Measurements from ENCODE around the gene TCF25. TPM values are rescaled to one million over a fixed set of nuclear protein-coding genes. Genes with fewer than 3 reads are reported as not detected.

The TCF25 gene
- total RNA-seq, 1 experiment from 2014 or later = 155 TPM

DNA sequence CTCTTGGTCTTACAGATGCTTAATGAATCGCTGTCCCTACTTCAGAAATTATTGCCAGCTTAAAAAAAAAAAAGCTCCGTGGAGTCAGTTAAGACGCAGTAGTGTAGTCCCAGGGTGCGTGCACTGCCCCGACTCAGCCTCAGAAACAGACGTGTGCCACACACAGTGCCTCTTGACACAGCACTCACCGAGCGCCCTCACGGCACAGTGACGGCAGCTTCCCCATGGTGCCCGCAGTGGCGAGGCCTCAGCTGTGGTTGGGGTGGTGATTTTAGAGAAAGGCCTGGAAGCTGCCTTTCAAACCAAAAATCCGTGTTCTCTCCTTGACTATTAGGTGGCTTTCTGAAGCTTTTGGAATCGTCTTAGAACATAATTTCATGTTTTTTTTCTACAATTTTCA is 13.9 kb downstream of the TCF25 start:
- Mint-ChIP-seq H3K36me3 (peaks cover 53% of the 10 kb centered on the region), H3K4me3 (no peak overlapping the region), H3K27me3 (ENCODE audit: low read depth) (no peaks in the 10 kb centered on the region), H3K27ac (no peak overlapping the region), H3K9me3 (no peaks in the 10 kb centered on the region), H3K4me1 (no peaks in the 10 kb centered on the region)
- CTCF ChIA-PET = interaction anchor here (1.2 kb wide), 1 partner anchor 23 kb away, joined by 6 read pairs; no protein-coding TSS in a partner anchor
- TF ChIP-seq, protein P1, sequence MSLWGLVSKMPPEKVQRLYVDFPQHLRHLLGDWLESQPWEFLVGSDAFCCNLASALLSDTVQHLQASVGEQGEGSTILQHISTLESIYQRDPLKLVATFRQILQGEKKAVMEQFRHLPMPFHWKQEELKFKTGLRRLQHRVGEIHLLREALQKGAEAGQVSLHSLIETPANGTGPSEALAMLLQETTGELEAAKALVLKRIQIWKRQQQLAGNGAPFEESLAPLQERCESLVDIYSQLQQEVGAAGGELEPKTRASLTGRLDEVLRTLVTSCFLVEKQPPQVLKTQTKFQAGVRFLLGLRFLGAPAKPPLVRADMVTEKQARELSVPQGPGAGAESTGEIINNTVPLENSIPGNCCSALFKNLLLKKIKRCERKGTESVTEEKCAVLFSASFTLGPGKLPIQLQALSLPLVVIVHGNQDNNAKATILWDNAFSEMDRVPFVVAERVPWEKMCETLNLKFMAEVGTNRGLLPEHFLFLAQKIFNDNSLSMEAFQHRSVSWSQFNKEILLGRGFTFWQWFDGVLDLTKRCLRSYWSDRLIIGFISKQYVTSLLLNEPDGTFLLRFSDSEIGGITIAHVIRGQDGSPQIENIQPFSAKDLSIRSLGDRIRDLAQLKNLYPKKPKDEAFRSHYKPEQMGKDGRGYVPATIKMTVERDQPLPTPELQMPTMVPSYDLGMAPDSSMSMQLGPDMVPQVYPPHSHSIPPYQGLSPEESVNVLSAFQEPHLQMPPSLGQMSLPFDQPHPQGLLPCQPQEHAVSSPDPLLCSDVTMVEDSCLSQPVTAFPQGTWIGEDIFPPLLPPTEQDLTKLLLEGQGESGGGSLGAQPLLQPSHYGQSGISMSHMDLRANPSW (CRISPR knock-in tag; conservative IDR thresholded peaks at IDR 0.05; ENCODE audit: low read depth) = no peak
- TF ChIP-seq ATF2 (CRISPR knock-in tag; IDR thresholded peaks at IDR 0.05; ENCODE audit: borderline replicate concordance, low read depth) = no peak
- TF ChIP-seq OVOL2 (CRISPR knock-in tag; IDR thresholded peaks at IDR 0.05; ENCODE audit: borderline replicate concordance) = no peak
- TF ChIP-seq, protein P2, sequence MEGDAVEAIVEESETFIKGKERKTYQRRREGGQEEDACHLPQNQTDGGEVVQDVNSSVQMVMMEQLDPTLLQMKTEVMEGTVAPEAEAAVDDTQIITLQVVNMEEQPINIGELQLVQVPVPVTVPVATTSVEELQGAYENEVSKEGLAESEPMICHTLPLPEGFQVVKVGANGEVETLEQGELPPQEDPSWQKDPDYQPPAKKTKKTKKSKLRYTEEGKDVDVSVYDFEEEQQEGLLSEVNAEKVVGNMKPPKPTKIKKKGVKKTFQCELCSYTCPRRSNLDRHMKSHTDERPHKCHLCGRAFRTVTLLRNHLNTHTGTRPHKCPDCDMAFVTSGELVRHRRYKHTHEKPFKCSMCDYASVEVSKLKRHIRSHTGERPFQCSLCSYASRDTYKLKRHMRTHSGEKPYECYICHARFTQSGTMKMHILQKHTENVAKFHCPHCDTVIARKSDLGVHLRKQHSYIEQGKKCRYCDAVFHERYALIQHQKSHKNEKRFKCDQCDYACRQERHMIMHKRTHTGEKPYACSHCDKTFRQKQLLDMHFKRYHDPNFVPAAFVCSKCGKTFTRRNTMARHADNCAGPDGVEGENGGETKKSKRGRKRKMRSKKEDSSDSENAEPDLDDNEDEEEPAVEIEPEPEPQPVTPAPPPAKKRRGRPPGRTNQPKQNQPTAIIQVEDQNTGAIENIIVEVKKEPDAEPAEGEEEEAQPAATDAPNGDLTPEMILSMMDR (IDR thresholded peaks at IDR 0.05) = no peak
- no peak for TF ChIP-seq SMAD4 (CRISPR knock-in tag; IDR thresholded peaks at IDR 0.05)
- TF ChIP-seq ARID4B (CRISPR knock-in tag; IDR thresholded peaks at IDR 0.05; ENCODE audit: borderline replicate concordance) = no peak
- no peak for TF ChIP-seq ZBTB43 (CRISPR knock-in tag; IDR thresholded peaks at IDR 0.05)
- no peak for TF ChIP-seq ZNF219 (CRISPR knock-in tag; IDR thresholded peaks at IDR 0.05; ENCODE audit: borderline replicate concordance)
- no peak for TF ChIP-seq MYBL2 (CRISPR knock-in tag; IDR thresholded peaks at IDR 0.05)
- TF ChIP-seq, protein P3, sequence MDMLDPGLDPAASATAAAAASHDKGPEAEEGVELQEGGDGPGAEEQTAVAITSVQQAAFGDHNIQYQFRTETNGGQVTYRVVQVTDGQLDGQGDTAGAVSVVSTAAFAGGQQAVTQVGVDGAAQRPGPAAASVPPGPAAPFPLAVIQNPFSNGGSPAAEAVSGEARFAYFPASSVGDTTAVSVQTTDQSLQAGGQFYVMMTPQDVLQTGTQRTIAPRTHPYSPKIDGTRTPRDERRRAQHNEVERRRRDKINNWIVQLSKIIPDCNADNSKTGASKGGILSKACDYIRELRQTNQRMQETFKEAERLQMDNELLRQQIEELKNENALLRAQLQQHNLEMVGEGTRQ (CRISPR knock-in tag; IDR thresholded peaks at IDR 0.05) = no peak
- no peak for TF ChIP-seq IRF2 (CRISPR knock-in tag; IDR thresholded peaks at IDR 0.05; ENCODE audit: borderline replicate concordance, low read depth)
- TF ChIP-seq TP53 (CRISPR knock-in tag; IDR thresholded peaks at IDR 0.05) = no peak
- TF ChIP-seq TCF7 (CRISPR knock-in tag; IDR thresholded peaks at IDR 0.05; ENCODE audit: low read depth) = no peak
- TF ChIP-seq ZNF317 (CRISPR knock-in tag; IDR thresholded peaks at IDR 0.05; ENCODE audit: borderline replicate concordance, low read depth) = no peak
- TF ChIP-seq NR3C1 (CRISPR knock-in tag; conservative IDR thresholded peaks at IDR 0.05; ENCODE audit: low read depth) = no peak
- ATAC-seq (no peak), DNase-seq (ENCODE audit: low spot score) (no peak)
- POLR2A ChIA-PET = no interaction called here
